Left forelimb (tissue), 1 donor: ENCODE measurements around the gene KCNAB1.

ENCODE experiments used
- DNase-seq: peaks from one replicate; pipeline ENCODE4 v3.0.0-alpha.2; 2018; ENCODE audit warnings: low spot score

KCNAB1 gene

DNA sequence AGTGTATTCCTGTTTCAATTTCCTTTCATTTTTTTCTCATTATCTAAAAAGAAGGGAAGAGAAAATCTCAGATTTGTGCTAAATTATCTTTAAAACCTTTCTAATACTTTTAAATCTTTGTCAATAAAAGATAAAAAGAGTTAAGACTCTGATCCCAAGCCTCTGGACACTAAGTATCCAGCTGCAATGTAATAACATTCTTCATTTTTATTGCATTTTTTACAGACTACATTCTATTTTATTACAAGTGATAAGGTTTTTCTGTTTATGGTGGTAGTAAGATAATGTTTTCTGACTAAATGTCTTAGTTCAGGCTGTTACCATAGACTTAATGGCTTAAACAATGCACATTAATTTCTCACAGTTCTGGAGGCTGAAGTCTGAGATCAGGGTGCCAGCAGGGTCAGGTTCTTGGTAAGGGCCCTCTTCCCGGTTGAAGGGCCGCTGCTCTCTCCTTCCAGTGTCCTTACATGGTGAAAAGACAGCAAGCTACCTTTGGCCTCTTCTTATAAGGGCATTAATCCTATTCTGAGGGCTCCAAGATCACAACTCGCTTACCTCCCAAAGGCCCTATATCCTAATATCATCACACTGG, 19.7 kb downstream of the KCNAB1 start:
- DNase-seq: no peak

DNA sequence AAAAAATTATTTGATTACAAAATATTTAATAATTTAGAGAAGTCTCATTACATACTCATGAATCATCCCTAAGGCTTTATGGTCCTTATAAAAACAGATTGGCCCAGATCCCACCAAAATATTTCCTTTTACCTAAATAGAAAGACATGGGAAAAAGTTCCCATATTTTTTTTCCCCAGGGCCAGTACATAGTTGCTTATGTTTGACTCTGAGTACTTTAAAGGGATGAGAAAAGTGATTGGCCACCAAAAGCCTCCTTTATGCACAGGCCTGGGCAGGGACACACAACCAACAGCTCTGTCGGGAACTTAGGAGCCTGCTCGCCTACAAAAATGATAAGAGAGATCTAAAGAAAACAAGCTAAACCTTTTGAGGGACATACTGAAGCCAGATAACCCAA, 22.3 kb downstream of the KCNAB1 start:
- no peak for DNase-seq

DNA sequence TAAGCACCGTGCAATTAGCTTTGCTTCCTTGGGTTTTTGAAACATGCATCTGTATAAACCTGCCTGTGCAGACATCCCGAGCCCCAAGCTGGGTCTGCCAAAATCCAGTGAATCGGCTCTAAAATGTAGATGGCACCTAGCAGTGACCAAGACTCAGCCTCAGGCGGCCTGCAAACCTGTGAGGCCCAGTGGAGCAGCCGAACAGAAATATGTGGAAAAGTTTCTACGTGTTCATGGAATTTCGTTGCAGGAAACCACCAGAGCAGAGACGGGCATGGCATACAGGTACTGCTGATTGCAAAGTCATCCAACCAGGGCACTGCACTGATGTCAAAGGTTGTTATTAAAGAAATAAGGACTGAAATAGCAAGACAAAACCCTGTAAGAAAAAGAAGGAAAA, 22.8 kb downstream of the KCNAB1 start:
- no peak for DNase-seq

DNA sequence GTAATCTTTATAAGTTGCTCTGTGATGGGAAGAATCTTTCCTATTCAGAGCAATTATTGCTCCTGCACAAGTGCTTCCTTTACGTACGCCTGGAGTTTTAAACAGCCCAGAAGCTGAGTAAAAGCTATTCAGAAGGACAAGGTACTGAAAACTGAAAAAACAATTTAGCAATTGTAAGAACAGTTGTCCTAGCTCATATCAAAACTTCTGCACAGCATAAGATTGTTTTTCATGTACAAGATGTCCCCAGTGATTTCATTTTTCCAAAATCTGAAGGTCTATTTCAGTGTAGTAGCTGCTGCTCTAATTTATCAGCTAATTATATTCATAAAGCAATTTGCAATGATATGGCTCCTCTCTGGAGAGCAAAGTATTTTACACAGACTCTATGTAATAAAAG, 23.7 kb downstream of the KCNAB1 start:
- no peak for DNase-seq

DNA sequence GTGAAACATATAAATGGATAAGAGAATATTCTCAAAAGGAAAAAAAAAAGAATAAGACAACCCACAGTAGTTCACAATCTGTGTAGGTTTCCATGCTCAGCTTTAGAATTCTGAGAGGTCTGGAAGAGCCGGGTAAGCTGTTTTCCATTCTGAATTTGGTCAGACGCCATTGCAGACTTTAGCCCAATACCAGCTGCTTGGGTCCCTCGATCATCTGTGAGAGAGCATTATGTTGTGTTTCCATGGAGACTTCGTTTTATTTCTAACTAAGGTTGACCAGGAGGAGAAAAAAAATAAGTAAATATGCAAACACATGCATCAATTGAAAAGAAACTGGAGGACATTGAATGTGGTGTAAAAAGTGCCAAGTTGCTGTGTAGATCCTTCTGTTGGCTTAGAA, 25.5 kb downstream of the KCNAB1 start:
- DNase-seq: no peak

DNA sequence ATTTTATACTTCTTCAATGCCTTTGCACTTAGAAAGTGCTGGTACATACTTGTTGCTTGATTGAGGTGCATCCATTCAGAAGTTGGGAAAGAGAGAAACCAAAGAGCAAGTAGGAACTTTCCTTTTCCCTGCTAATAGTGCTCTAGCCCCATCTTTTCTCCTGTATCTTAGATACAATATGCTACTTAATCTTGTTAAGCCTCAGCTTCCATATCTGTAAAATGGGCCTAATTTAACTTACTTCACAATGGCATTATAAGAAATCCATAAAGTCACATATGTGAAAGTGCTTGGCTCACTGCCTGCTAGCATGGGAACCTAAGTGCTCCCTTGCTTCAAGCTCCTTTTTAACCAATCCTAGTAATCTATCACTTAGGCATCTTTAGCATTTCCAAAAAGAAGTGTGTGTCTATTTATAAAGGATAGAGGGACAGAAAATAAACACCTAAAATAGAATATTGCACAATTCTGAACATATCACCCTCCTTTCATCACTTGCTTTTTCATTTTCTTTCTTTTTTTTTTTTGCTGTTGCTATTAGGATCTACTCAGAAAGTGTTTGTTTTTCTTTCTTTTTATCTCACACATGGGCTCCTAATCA, 28.1 kb downstream of the KCNAB1 start:
- DNase-seq: no peak

DNA sequence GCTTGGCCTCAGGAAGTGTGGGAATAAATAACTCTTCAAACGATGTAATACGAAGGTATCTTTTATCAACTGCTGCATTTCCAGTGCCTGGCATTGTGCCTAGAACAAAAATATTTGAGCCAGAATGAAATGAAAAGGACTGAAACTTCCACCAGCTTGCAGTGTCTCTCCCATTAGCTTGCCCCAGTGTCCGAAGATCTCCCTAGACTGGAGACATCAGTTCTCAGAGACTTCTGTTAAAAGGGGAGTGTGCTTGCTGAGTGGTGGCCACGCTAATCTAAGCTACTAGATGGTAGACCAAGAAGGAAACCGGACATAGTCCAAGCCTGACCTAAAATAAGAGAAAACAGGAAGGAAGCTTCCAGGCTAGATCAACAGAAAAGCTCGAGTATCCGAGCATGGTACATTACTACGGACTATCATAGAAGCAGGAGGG, 28.6 kb downstream of the KCNAB1 start:
- no peak for DNase-seq

DNA sequence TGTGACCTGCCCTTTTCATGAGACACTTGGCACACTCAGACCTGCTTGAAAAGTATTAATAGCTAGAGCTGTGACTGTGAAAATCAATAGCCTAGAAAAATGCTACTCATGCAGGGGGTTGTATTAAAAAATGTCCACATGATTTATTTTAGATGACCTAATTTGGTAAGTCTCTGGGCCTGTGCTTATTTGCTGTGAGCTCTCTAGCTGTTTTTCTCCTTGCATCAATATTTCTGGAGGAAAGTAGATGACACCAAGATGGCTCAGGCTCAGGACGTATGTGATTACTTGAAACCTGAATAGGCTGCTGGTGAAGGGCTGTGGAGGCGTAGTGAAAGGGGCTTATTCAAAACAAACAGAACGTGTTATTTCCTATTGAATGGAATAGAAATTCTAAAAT, 29.5 kb downstream of the KCNAB1 start:
- no peak for DNase-seq

DNA sequence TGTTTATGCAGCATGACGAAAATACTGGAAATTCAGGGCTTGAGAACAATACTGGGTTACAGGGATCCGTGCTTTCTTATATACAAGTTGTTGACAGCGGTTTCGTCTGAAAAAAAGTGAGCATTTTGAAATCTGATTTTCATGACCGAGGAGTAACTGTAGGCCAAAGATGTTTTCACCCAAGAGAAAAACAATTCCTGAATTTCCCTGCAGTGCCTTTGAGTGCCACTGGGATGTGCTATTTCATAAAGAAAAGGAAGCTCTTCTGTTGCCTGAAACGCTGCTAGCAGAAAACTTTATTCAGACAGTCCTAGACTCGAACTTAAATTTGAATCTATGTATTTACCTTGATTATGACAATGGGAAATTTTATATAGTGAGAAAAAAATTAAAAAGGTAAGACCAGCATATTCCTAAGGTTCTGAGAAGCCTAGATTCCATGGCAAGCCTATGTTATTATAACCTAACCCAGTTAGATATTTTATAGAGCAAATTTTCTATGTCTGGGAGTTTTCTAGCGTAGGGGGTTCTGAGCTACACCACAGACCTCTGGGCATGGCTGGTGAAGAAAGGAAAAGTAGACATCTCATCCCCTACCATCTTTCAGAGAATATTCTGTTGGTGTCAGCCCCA, 30.2 kb downstream of the KCNAB1 start:
- no peak for DNase-seq

DNA sequence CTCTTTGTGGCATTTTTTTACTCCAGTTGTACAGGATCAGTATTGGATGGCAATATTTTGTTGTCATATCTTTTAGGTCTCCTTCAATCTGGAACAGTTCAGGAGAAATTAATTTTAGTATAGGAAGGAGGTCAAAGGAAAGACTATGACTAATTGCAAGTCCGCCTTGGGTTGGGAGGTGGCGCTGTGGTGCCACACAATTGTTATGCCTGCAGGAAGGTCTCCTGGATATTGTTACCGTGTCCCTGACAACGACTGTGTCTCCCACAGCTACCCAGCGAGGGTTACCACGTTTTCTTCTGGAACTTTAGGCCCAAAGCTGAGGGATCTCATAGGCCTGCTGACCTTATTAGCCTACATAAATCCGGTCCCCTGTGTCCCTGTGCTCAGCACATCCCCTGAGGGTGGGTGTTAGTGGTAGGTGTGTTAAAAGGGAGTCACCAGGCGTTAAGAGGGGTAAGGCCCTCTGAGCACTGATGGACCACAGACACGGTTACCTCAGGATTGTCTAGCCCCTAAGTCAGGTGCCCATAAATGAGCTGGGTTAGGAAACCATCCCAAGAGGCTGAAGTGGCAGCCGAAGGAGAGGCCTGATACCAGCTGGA, 31.5 kb downstream of the KCNAB1 start:
- DNase-seq: no peak

DNA sequence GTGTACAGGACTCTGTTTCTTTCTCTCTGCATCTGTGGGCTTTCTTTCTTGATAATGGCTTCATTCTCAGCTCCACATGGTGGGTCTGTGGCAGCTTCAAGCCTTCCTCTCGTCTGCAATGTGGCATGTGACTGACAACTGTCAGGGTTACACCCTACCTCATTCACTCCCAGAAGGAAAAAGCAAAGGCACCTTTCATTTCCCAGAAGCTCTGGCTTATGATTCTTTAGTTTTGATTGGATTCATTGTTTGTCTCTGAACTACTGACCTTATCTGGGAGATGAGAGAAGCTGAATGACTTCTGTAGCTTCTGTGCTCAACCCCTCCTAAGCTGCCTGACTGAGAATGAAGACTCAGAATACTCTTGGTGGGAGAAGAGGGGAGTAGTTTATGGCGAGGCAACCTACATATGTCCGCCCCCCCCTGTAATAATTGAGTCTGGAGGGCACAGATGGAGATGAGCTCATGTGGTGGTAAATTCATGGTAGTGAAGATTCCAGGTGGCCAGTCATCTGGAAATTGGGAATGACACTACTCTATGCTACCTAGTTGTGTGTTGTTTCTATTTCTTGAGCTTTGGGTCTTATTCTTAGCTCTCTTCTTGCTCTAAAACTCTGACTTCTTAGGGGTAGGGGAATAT, 38.4 kb downstream of the KCNAB1 start:
- DNase-seq: no peak

DNA sequence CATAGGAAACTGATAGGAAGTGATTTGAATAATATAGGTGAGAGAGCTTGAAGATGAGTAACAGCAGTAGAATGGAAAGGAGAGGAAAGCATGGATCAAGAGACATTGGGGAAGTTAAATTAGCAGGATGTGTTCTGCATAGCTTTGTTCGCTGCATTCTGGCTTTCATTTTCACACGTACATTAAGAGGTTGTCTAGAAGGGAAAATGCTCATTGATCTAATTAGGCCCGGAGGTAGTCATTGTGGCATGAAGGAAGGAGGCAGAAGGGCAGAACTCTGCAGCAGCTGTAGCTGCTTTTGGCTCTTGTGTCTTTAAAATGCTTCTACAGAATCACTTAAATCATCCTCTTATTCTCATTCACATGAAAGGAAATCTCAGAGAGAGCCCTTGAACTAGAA, 40.3 kb downstream of the KCNAB1 start:
- DNase-seq: no peak

DNA sequence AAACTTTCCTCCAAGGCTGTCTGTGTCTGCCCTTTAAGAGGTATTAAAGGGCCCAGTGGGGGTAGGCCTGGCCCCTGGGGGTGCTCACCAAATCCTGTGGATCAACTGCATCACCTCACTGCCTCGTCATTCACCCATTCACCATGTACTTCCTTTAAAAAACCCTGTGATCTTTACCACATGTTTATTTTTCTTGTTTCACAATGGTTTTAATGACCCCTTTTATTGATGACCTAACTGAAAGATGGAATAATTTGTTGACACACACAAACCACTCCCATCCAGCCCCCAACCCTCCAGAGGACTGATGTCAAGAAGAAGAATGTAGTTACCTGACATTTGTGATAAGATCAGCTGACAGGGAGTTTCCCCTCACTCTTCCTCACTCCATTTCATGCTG, 40.8 kb downstream of the KCNAB1 start:
- DNase-seq: no peak

DNA sequence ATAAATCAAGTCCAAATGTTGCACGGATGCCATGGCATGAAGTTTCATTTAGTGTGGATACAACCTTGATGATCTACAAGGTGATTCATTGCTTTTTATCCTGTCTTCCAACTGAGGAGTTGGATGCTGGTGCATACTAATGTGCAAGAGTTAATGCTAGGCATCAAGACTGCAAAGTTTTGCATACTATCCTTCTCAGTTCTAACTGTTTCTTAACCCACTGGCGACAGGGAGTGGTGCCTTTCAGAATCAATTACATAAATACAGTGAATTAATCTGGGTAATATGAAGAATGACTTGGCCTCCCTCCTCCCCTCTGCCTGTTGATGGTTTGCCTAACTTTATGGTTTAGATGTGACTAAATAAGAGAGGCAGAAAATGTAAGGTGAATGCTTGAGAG, 43.5 kb downstream of the KCNAB1 start:
- no peak for DNase-seq

DNA sequence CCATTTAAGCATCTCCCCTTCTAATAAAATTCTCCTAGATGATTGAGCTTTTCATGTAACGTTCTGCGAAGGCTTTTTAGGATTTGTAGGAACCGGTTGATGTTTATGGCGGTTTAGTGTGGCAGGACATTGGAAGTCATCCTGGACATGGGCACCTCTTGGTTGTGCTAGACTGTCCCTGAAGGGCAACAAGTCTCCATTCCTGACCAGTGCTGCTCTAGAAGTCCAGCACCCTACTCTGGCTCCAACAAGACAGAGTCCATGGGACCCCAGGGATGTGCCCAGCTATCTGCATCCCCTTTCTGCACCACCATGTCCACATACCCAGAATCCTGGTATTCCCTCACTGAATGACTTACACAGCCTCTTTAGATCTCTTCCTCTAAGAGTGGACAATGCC, 46.4 kb downstream of the KCNAB1 start:
- DNase-seq: no peak

DNA sequence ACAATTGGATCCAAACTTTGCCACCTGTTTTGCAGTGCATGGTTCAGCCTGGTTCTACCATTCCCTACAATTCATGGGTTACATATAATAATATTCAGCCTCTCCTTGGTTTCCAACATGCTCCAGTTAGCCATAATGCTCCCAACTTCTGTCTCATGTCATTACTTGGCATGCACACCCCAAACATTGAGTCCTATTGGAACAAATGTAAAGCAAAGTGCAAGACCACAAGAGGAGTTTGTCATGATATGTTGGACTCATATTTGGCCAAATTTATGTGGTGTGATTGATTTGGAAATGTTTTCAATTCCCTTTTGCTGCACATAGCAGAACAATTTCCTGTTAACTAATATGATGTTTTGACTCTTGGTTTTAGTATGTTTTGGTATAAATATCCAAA, 50.2 kb downstream of the KCNAB1 start:
- no peak for DNase-seq

DNA sequence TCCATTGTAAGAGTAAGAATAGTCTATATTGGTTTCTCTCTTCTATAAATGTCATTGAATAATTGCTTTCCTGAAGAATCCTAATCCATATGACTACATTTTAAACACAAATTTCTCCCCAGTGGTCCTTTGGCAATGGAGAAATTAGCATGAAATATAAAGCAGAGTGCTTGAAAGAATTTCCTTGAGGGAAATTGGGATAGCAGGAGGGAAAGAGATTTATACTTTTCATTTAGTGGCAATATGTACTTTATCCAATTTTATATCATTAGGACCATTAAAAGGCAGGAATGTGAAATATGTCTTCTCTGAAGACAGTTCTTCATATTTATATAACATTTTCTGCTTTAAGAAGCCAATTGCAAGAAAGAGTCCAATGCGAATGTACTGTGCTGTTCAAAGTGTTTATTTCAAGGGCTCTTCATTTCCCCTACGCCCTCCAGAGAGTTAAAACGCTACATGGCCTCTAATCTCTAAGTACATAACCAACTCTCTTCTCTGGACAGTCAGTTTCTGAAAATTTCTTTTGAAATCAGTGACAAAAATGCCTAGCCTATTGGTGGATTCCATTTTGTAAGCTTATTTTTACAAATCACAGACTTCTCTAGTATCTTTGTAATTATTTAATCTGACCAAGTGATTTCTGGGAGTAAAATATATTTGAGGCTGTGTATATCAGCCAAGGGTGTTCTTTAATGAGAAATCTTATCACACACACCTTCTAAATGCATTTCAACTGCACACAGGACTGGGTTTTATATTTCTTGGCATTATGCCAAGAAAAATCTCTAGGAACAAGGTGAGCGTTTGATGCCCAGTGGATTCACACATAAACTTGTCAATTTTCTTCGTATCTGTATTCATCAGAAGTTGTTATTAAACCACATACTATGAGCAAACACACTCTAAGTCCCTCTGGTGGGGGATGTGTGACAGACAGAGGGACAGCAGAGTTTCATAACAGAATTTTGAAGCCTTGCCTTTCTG, 51.2 kb downstream of the KCNAB1 start:
- DNase-seq: no peak

DNA sequence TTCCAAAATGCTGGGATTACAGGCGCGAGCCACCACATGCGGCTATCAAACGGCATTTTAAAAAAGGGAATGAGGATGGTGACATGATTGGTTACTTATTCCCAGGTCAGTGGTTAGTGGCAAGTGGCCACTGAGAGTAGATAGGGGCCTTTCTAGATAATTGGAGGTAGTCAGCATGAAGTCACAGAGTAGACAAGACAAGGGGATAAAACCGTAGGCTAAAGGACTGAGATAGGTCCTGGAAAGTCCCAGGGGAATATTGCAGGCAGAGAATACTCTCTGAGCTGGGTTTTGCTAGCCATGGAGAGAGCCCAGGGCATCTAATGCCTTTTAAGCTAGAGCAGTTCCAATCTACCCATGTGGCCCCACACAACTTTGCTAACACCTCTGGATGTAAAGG, 52.2 kb downstream of the KCNAB1 start:
- DNase-seq: no peak

DNA sequence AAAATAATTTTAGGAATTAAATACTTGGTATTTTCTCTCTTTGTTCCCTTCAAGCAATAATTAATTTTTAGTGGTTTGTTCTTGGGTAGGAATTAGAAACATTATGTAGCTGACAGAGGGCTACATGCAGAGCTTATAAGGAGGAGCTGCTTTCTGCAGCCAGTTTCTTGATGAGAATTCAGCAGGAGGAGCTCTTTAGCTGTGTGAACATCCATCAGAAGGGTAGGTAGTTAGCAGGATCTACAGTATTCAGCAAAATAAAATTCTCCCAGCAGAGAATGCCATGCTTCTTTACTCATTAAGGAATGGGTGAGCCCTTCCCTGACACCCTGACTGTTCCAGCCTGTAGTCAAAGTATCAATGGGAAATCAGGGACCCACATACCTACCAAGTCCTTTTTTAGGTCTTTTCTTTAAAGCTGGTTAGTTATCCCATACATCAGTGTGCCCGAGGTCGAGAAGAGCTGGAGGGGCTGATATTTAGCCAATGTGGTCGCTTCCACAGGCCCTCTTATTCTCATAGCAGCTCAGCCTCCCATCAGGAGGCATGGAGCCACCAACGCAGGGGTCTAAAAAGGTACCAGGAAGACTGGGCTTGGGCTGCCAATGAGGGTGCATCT, 54.0 kb downstream of the KCNAB1 start:
- no peak for DNase-seq

DNA sequence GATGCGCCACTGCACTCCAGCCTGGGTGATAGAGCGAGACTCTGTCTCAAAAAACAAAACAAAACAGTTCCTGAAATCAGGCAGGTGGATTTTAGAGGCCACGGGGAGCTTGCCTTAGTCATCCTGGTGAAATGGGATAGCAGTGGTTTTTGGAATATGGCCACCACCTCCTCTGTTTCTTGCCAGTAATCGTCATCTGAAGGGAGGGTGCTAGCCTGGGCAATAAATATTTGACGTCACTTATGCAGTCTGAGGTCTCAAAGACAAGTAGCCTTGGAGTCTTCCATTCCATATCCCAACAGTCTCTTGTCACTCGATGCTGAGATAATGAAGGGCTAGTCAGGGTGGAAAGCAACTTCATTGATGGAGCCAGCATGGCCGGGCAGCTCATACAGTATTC, 55.2 kb downstream of the KCNAB1 start:
- no peak for DNase-seq

DNA sequence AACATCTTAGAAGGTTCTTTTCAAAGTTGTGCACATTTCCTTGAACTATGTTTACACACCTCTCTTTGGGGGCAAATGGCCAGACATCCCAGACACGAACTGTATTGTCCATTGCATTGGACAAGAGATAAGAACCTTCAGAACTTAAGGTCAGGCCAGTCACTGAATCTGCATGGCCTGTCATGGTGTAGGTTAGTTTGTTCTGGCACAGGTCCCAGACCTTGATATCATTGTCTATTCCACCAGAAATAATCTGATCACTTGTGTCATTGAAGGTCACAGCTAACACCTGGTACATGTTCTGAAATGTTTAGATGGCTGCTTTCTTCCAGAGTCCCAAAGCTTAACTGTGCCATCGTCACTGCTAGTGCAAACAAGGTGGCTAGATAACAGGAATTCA, 55.7 kb downstream of the KCNAB1 start:
- DNase-seq: no peak
